SK-N-SH (cell line): ENCODE measurements around the gene BOK. TPM values are rescaled to one million over a fixed set of nuclear protein-coding genes. Genes with fewer than 3 reads are reported as not detected.

Experiments used
- CTCF ChIA-PET: fragments of 300-600, 350-600 bp; formaldehyde crosslinking; extraction: SDS; loops from one replicate; lab custom pipeline; 2021; lab: Yijun Ruan, JAX
- POLR2A ChIA-PET: fragments of 350-600 bp; sonication (Branson Sonifier 250); formaldehyde crosslinking; extraction: SDS; loops from one replicate; lab custom pipeline; 2020; ENCODE audit warnings: antibody characterized with exemption, inconsistent platforms; lab: Yijun Ruan, JAX
- DNase-seq: peaks from one replicate; pipeline ENCODE4 v3.0.0; 2012
- H2AFZ ChIP-seq: fragments of 200-600 bp; sonication (generic); 2 replicates; pipeline ENCODE4 v1.8.1; 2016; ENCODE audit warnings: antibody characterized with exemption, mild to moderate bottlenecking, low read depth
- H3F3A ChIP-seq: fragments of 200-600 bp; sonication (generic); replicated peaks from 2 replicates; pipeline ENCODE3; 2016; ENCODE audit warnings: antibody characterized with exemption, mild to moderate bottlenecking; ENCODE audit not compliant: insufficient read depth
- H3K27ac ChIP-seq, 2 experiments: fragments of 200-500 bp in 1 of 2; fragments of 200-600 bp in 1 of 2; sonication (Bioruptor generic) in 1 of 2; sonication (generic), shearing (Covaris generic) in 1 of 2; 2 replicates each; pipeline versions ENCODE4 v1.5.1 to v1.6.1; 2014 to 2016; ENCODE audit warnings: low read depth in 2 of 2, inconsistent platforms in 1 of 2, low read length in 1 of 2, mild to moderate bottlenecking in 1 of 2, mixed read lengths in 1 of 2
- H3K27me3 ChIP-seq: fragments of 200-600 bp; sonication (generic), shearing (Covaris generic); 2 replicates; pipeline ENCODE4 v1.6.1; 2016; ENCODE audit warnings: mixed run types; ENCODE audit not compliant: insufficient read depth
- H3K36me3 ChIP-seq, 2 experiments: fragments of 200-500 bp in 1 of 2; fragments of 200-600 bp in 1 of 2; sonication (Bioruptor generic) in 1 of 2; sonication (generic) in 1 of 2; replicated peaks in 1 of 2; 2 replicates each; pipeline versions ENCODE3 to v1.5.1; 2014 to 2016; ENCODE audit warnings: low read length in 1 of 2, mild to moderate bottlenecking in 1 of 2; ENCODE audit not compliant: insufficient read depth in 2 of 2, control insufficient read depth in 1 of 2
- H3K4me1 ChIP-seq, 2 experiments: fragments of 200-500 bp in 1 of 2; fragments of 200-600 bp in 1 of 2; sonication (Bioruptor generic) in 1 of 2; sonication (generic), shearing (Covaris generic) in 1 of 2; 2 replicates each; pipeline versions ENCODE4 v1.5.1 to v1.6.1; 2014 to 2016; ENCODE audit warnings: low read depth in 1 of 2, low read length in 1 of 2, mixed run types in 1 of 2; ENCODE audit not compliant: insufficient read depth in 2 of 2, control insufficient read depth in 1 of 2
- H3K4me2 ChIP-seq: fragments of 200-600 bp; sonication (generic), shearing (Covaris generic); 2 replicates; pipeline ENCODE4 v1.6.1; 2017; ENCODE audit warnings: mixed run types
- H3K4me3 ChIP-seq, 2 experiments: fragments of 200-500 bp in 1 of 2; fragments of 200-600 bp in 1 of 2; sonication (Bioruptor generic) in 1 of 2; sonication (generic), shearing (Covaris generic) in 1 of 2; 2 replicates each; pipeline versions ENCODE4 v1.5.1 to v1.8.1; 2014 to 2016; ENCODE audit warnings: low read depth in 2 of 2, inconsistent platforms in 1 of 2, low read length in 1 of 2, mild to moderate bottlenecking in 1 of 2, mixed read lengths in 1 of 2, moderate library complexity in 1 of 2
- H3K79me2 ChIP-seq: fragments of 200-600 bp; sonication (generic); 2 replicates; pipeline ENCODE4 v1.8.1; 2017; ENCODE audit warnings: mild to moderate bottlenecking; ENCODE audit not compliant: insufficient read depth
- H3K9ac ChIP-seq: fragments of 200-600 bp; sonication (generic); 2 replicates; pipeline ENCODE4 v1.6.1; 2017; ENCODE audit warnings: mixed run types
- H3K9me2 ChIP-seq: fragments of 200-600 bp; sonication (generic); 2 replicates; pipeline ENCODE4 v1.6.1; 2017; ENCODE audit warnings: mixed run types
- H3K9me3 ChIP-seq: fragments of 200-600 bp; sonication (generic); 2 replicates; pipeline ENCODE4 v1.6.1; 2017; ENCODE audit warnings: mixed run types, mild to moderate bottlenecking, moderate library complexity
- H4K20me1 ChIP-seq: fragments of 200-600 bp; sonication (generic); 2 replicates; pipeline ENCODE4 v1.6.1; 2017; ENCODE audit warnings: mild to moderate bottlenecking, mixed run types; ENCODE audit not compliant: insufficient read depth
- CTCF ChIP-seq: fragments of 200-600 bp; sonication (generic); IDR thresholded peaks from 2 replicates; pipeline ENCODE4 v1.6.1; 2017; ENCODE audit warnings: antibody characterized with exemption, mild to moderate bottlenecking, moderate library complexity
- EP300 ChIP-seq, 2 experiments: IDR thresholded peaks; 2 replicates each; pipeline versions ENCODE4 v1.4.0 to v1.6.1; 2012; ENCODE audit warnings: borderline replicate concordance in 1 of 2, low read depth in 1 of 2, low read length in 1 of 2
- EZH2phosphoT487 ChIP-seq: fragments of 200-600 bp; sonication (generic); IDR thresholded peaks from 2 replicates; pipeline ENCODE4 v1.6.1; 2017; ENCODE audit warnings: low read depth, mixed run types, mild to moderate bottlenecking, antibody characterized with exemption, moderate library complexity, borderline replicate concordance
- FOSL2 ChIP-seq: IDR thresholded peaks from 2 replicates; pipeline ENCODE4 v1.4.0; 2012; ENCODE audit warnings: low read depth, mild to moderate bottlenecking, moderate library complexity, borderline replicate concordance
- FOXJ3 ChIP-seq: sonication (generic); formaldehyde crosslinking; IDR thresholded peaks from 2 replicates; pipeline ENCODE4 v1.5.1; 2020; ENCODE audit warnings: mild to moderate bottlenecking, missing genetic modification reagents
- FOXM1 ChIP-seq: IDR thresholded peaks from 2 replicates; pipeline ENCODE4 v1.4.0; 2012; ENCODE audit warnings: low read depth, mild to moderate bottlenecking
- GABPA ChIP-seq: IDR thresholded peaks from 2 replicates; pipeline ENCODE4 v1.4.0; 2012; ENCODE audit warnings: low read depth, mild to moderate bottlenecking
- GATA2 ChIP-seq: sonication (generic); formaldehyde crosslinking; IDR thresholded peaks from 2 replicates; pipeline ENCODE4 v1.5.0; 2020; ENCODE audit warnings: mild to moderate bottlenecking, missing genetic modification reagents
- IRF3 ChIP-seq: fragments of 150-350 bp; IDR thresholded peaks from 2 replicates; pipeline ENCODE4 v1.6.1; 2016; ENCODE audit warnings: mild to moderate bottlenecking, low read depth, low read length
- JUND ChIP-seq: IDR thresholded peaks from 2 replicates; pipeline ENCODE4 v1.4.0; 2012
- MXI1 ChIP-seq: IDR thresholded peaks from 2 replicates; pipeline ENCODE4 v1.6.1; 2012; ENCODE audit warnings: mild to moderate bottlenecking, low read depth, low read length, improper control_type of control experiment
- NFIC ChIP-seq: IDR thresholded peaks from 2 replicates; pipeline ENCODE4 v1.4.0; 2012; ENCODE audit warnings: borderline replicate concordance
- PBX3 ChIP-seq: IDR thresholded peaks from 2 replicates; pipeline ENCODE4; 2012
- REST ChIP-seq: IDR thresholded peaks from 2 replicates; pipeline ENCODE4 v1.6.1; 2012; ENCODE audit warnings: mild to moderate bottlenecking, low read depth, low read length, moderate library complexity
- RFX5 ChIP-seq: IDR thresholded peaks from 2 replicates; pipeline ENCODE4 v1.6.1; 2012; ENCODE audit warnings: mild to moderate bottlenecking, improper control_type of control experiment, low read length
- TAF1 ChIP-seq: IDR thresholded peaks from 2 replicates; pipeline ENCODE4 v1.6.1; 2012; ENCODE audit warnings: low read depth, mild to moderate bottlenecking, low read length, moderate library complexity, borderline replicate concordance
- USF1 ChIP-seq: IDR thresholded peaks from 2 replicates; pipeline ENCODE4 v1.4.0; 2012; ENCODE audit warnings: low read depth, borderline replicate concordance
- USF2 ChIP-seq: fragments of 150-350 bp; IDR thresholded peaks from 2 replicates; pipeline ENCODE4 v1.6.1; 2017; ENCODE audit warnings: antibody characterized with exemption, low read length, low read depth, borderline replicate concordance
- YY1 ChIP-seq: IDR thresholded peaks from 2 replicates; pipeline ENCODE4 v1.4.0; 2012; ENCODE audit warnings: low read depth, mild to moderate bottlenecking
- ZBTB33 ChIP-seq: IDR thresholded peaks from 2 replicates; pipeline ENCODE4 v1.4.0; 2012; ENCODE audit warnings: low read depth, borderline replicate concordance
- WGBS: methylation state at CpG from one replicate; pipeline ENCODE4 v1.1.6; 2017; ENCODE audit warnings: low lambda C conversion rate; 5-methylcytosine and 5-hydroxymethylcytosine counted together
- polyA plus RNA-seq, 3 experiments: library from polyadenylated mRNA; depleted of rRNA; stranded (reverse); fragments of >200 nt; gene quantifications; 2 replicates each; pipeline ENCODE4 v1.2.3, GENCODE V29; 2012

The BOK gene
- polyA plus RNA-seq, 1 of the 3 experiments (the other 2 are of a cell fraction), result 1.7 TPM

- Histone ChIP-seq H3K9me3 (no peaks in the 10 kb centered on the region), H3K4me3 (no peak overlapping the region), H3F3A (peaks cover 4% of the 10 kb centered on the region), H3K27me3 (no peaks in the 10 kb centered on the region), H3K4me2 (no peak overlapping the region), H4K20me1 (peaks cover 10% of the 10 kb centered on the region; the same call in 1 of the 2 replicates), H3K9me2 (no peaks in the 10 kb centered on the region), H3K36me3 (peaks cover 3 to 5% of the 10 kb centered on the region in 2 experiments), H3K9ac (no peak overlapping the region), H3K27ac (no peak overlapping the region), H2AFZ (no peak overlapping the region), H3K79me2 (peaks cover 80% of the 10 kb centered on the region), H3K4me1 (peaks cover 0 to 19% of the 10 kb centered on the region in 2 experiments; a peak in 2 of 4 replicates)
- TF ChIP-seq GATA2 (CRISPR knock-in tag) (no peak), RFX5 (no peak), GABPA (no peak), FOSL2 (no peak), FOXJ3 (CRISPR knock-in tag) (no peak), EZH2phosphoT487 (no peak), USF1 (no peak), ZBTB33 (no peak), YY1 (no peak), EP300 (IDR thresholded peaks at IDR 0.05; ENCODE audit: borderline replicate concordance in 1 of 2, low read depth in 1 of 2, low read length in 1 of 2) (no peak), PBX3 (no peak), CTCF (no peak), NFIC (no peak), MXI1 (no peak), REST (no peak), JUND (no peak), FOXM1 (no peak), USF2 (no peak), TAF1 (no peak), IRF3 (no peak)
- ChIA-PET CTCF (interaction anchor here (2.6 kb wide), 1 partner anchor 17 kb away, joined by 10 read pairs; no protein-coding TSS in a partner anchor), POLR2A (interaction anchor here (0.5 kb wide), 1 partner anchor 18 kb away, joined by 4 read pairs; no protein-coding TSS in a partner anchor)
- DNase-seq, result no peak
- 97% methylated on average over 11 of the region's 16 CpGs for WGBS
These were observed 57.0 kb downstream of the BOK start for GRCh38 chr2:241615522-241616052.
